K562 (cell line): ENCODE results near the gene GJC2. TPM values are rescaled to one million over a fixed set of nuclear protein-coding genes. Genes with fewer than 3 reads are reported as not detected.

ENCODE experiments used
- HNRNPUL1 ChIP-seq: fragments of 200-400 bp; formaldehyde crosslinking; IDR thresholded peaks from 2 replicates; pipeline ENCODE4 v1.6.1; 2017; ENCODE audit warnings: low read length
- JUN ChIP-seq, 2 experiments: sonication (generic) in 1 of 2; formaldehyde crosslinking in 1 of 2; IDR thresholded peaks; 2 replicates each; pipeline versions ENCODE4 v1.6.1 to v1.8.0; 2012 to 2022; ENCODE audit warnings: borderline replicate concordance in 2 of 2, mild to moderate bottlenecking in 2 of 2, improper control_type of control experiment in 1 of 2, low read depth in 1 of 2, low read length in 1 of 2, missing genetic modification reagents in 1 of 2
- MAFK ChIP-seq: IDR thresholded peaks from 2 replicates; pipeline ENCODE4 v1.6.1; 2011; ENCODE audit warnings: low read length, improper control_type of control experiment
- PML ChIP-seq: IDR thresholded peaks from 2 replicates; pipeline ENCODE4 v1.6.1; 2012; ENCODE audit warnings: low read length, inconsistent platforms
- RBM25 ChIP-seq: fragments of 200-400 bp; formaldehyde crosslinking; IDR thresholded peaks from 2 replicates; pipeline ENCODE4 v1.6.1; 2018; ENCODE audit warnings: low read length, low read depth, moderate library complexity; ENCODE audit not compliant: severe bottlenecking
- SREBF2 ChIP-seq: sonication (generic); formaldehyde crosslinking; IDR thresholded peaks from 2 replicates; pipeline ENCODE4 v1.4.0; 2020; ENCODE audit warnings: mild to moderate bottlenecking, missing genetic modification reagents
- TBP ChIP-seq: optimal IDR thresholded peaks from 2 replicates; pipeline ENCODE3; 2011; ENCODE audit warnings: low read depth, low read length, improper control_type of control experiment
- WHSC1 ChIP-seq: IDR thresholded peaks from one replicate; pipeline ENCODE4 v1.6.1; 2012; ENCODE audit warnings: low read length, control low read depth, inconsistent platforms
- XRCC5 ChIP-seq: fragments of 200-400 bp; formaldehyde crosslinking; IDR thresholded peaks from 2 replicates; pipeline ENCODE4 v1.6.1; 2017; ENCODE audit warnings: low read depth, mild to moderate bottlenecking, low read length
- ZBED1 ChIP-seq: IDR thresholded peaks from 2 replicates; pipeline ENCODE4 v1.6.1; 2014
- ZNF699 ChIP-seq: fragments of 250-450 bp; sonication (Bioruptor Pico); IDR thresholded peaks from 2 replicates; pipeline ENCODE4 v1.8.0; 2021; ENCODE audit warnings: mild to moderate bottlenecking, moderate library complexity; ENCODE audit not compliant: insufficient replicate concordance
- polyA plus RNA-seq, 8 experiments: library from polyadenylated mRNA; depleted of rRNA in 4 of 8; stranded (reverse) in 5 of 8; unstranded in 3 of 8; fragments of >200 nt; fragmentation: Nextera tagmentation in 2 of 8; fragmentation: Illumina TruSeq in 1 of 8; extraction: Ambion mirVana in 2 of 8; extraction: Trizol in 1 of 8; gene quantifications; 2 replicates each; pipeline versions ENCODE4 v1.2.1 to v1.2.3, GENCODE V29; 2011 to 2014; ENCODE audit warnings: inconsistent platforms in 1 of 8, missing spikeins in 1 of 8
- total RNA-seq, 7 experiments: library from RNA; depleted of rRNA in 6 of 7; stranded (reverse); fragments of >200 nt in 6 of 7; fragmentation: Illumina TruSeq in 2 of 7; extraction: Trizol in 2 of 7; gene quantifications; 2 replicates each; pipeline versions ENCODE4 v1.2.1 to v1.2.3, GENCODE V29; 2011 to 2021; ENCODE audit warnings: low replicate concordance in 1 of 7
- TF ChIP-seq, protein P1 (sequence below): sonication (generic); formaldehyde crosslinking; IDR thresholded peaks from 2 replicates; pipeline ENCODE4 v1.8.0; 2022; ENCODE audit warnings: mild to moderate bottlenecking, missing genetic modification reagents, borderline replicate concordance
- TF ChIP-seq, protein P2 (sequence below): fragments of 200-400 bp; formaldehyde crosslinking; IDR thresholded peaks from 2 replicates; pipeline ENCODE4 v1.6.1; 2017; ENCODE audit warnings: mild to moderate bottlenecking, low read depth, low read length, moderate library complexity
- TF ChIP-seq, protein P3 (sequence below): fragments of 450-650 bp; conservative IDR thresholded peaks from 2 replicates; pipeline ENCODE4 v1.6.1; 2016; ENCODE audit warnings: missing genetic modification characterization, low read depth, mild to moderate bottlenecking, missing compliant biosample characterization, moderate library complexity
- TF ChIP-seq, protein P4 (sequence below): fragments of 250-450 bp; sonication (Bioruptor Pico); IDR thresholded peaks from 2 replicates; pipeline ENCODE4 v1.5.0; 2020; ENCODE audit warnings: mild to moderate bottlenecking
- TF ChIP-seq, protein P5 (sequence below): fragments of 250-450 bp; sonication (Bioruptor Pico); IDR thresholded peaks from 2 replicates; pipeline ENCODE4 v1.5.1; 2021; ENCODE audit warnings: mild to moderate bottlenecking

The GJC2 gene
- total and polyA plus RNA-seq, 9 of the 15 experiments (the other 6 are each of a cell fraction or from before 2014, with no cell fraction given), result 0.03 to 0.62 (median 0.11) TPM; not detected in 2

DNA sequence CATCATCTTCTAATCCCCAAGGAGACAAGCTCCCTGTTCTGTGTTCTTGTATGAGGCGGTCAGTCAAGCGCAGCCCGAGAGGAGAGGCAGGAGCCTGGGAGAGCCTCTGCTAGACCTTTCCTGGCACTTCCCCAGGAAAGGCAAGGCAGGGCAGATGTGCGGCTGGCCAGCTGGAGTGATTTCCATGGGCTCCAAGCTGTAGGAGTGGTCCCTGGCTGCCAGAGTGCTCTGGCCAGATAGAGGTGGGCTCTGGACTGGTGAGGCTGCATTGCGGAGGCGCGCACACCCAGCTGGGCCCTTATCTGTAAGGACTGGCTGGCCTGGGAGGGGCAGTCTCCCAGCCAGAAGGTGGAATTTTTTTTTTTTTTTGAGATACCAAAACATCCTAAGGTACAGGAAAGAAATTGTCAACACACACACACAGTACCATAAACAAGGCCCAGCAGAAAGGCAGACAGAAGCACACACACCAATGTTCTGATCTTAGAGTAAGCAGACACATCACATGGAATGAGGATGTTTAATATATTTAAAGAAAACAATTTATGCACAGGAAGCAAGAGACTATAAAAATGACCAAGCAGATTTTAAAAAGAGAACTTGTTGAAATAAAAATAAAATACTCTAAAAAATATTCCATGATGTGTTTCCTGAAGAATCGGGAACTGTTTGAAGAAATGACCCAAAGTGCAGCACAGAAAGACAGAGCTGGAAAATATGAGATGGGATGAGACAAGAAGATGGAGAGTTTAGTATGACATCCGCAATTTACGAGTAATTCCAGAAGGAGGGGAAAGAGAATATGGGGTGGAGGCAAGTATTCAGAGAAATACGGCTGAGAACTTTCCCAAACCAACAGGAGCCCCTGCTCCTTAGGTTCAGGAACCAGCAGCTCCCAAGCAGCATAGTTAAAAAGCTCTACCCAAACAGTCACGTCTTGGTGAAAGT lies 29.3 kb downstream of the GJC2 start (continued):
- TF ChIP-seq, protein P1, sequence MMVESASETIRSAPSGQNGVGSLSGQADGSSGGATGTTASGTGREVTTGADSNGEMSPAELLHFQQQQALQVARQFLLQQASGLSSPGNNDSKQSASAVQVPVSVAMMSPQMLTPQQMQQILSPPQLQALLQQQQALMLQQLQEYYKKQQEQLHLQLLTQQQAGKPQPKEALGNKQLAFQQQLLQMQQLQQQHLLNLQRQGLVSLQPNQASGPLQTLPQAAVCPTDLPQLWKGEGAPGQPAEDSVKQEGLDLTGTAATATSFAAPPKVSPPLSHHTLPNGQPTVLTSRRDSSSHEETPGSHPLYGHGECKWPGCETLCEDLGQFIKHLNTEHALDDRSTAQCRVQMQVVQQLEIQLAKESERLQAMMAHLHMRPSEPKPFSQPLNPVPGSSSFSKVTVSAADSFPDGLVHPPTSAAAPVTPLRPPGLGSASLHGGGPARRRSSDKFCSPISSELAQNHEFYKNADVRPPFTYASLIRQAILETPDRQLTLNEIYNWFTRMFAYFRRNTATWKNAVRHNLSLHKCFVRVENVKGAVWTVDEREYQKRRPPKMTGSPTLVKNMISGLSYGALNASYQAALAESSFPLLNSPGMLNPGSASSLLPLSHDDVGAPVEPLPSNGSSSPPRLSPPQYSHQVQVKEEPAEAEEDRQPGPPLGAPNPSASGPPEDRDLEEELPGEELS, result no peak
- TF ChIP-seq, protein P2, sequence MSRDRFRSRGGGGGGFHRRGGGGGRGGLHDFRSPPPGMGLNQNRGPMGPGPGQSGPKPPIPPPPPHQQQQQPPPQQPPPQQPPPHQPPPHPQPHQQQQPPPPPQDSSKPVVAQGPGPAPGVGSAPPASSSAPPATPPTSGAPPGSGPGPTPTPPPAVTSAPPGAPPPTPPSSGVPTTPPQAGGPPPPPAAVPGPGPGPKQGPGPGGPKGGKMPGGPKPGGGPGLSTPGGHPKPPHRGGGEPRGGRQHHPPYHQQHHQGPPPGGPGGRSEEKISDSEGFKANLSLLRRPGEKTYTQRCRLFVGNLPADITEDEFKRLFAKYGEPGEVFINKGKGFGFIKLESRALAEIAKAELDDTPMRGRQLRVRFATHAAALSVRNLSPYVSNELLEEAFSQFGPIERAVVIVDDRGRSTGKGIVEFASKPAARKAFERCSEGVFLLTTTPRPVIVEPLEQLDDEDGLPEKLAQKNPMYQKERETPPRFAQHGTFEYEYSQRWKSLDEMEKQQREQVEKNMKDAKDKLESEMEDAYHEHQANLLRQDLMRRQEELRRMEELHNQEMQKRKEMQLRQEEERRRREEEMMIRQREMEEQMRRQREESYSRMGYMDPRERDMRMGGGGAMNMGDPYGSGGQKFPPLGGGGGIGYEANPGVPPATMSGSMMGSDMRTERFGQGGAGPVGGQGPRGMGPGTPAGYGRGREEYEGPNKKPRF, result no peak
- TF ChIP-seq PML (peak; percentile 86), TBP (peak; percentile 3), ZBED1 (no peak), WHSC1 (no peak), RBM25 (no peak), SREBF2 (CRISPR knock-in tag) (no peak), XRCC5 (no peak), HNRNPUL1 (no peak), ZNF699 (no peak), JUN (IDR thresholded peaks at IDR 0.05; ENCODE audit: borderline replicate concordance, low read depth, low read length) (no peak), JUN (CRISPR knock-in tag; IDR thresholded peaks at IDR 0.05; ENCODE audit: borderline replicate concordance) (no peak), MAFK (no peak)
- TF ChIP-seq, protein P3, sequence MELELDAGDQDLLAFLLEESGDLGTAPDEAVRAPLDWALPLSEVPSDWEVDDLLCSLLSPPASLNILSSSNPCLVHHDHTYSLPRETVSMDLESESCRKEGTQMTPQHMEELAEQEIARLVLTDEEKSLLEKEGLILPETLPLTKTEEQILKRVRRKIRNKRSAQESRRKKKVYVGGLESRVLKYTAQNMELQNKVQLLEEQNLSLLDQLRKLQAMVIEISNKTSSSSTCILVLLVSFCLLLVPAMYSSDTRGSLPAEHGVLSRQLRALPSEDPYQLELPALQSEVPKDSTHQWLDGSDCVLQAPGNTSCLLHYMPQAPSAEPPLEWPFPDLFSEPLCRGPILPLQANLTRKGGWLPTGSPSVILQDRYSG, result no peak
- TF ChIP-seq, protein P4, sequence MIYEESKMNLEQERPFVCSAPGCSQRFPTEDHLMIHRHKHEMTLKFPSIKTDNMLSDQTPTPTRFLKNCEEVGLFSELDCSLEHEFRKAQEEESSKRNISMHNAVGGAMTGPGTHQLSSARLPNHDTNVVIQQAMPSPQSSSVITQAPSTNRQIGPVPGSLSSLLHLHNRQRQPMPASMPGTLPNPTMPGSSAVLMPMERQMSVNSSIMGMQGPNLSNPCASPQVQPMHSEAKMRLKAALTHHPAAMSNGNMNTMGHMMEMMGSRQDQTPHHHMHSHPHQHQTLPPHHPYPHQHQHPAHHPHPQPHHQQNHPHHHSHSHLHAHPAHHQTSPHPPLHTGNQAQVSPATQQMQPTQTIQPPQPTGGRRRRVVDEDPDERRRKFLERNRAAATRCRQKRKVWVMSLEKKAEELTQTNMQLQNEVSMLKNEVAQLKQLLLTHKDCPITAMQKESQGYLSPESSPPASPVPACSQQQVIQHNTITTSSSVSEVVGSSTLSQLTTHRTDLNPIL, result no peak
- TF ChIP-seq, protein P5, sequence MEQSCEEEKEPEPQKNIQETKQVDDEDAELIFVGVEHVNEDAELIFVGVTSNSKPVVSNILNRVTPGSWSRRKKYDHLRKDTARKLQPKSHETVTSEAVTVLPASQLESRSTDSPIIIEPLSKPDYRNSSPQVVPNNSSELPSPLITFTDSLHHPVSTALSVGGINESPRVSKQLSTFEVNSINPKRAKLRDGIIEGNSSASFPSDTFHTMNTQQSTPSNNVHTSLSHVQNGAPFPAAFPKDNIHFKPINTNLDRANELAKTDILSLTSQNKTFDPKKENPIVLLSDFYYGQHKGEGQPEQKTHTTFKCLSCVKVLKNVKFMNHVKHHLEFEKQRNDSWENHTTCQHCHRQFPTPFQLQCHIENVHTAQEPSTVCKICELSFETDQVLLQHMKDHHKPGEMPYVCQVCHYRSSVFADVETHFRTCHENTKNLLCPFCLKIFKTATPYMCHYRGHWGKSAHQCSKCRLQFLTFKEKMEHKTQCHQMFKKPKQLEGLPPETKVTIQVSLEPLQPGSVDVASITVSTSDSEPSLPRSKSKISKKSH (CRISPR knock-in tag), result no peak
